ENCODE data around the gene TBC1D22A.

The TBC1D22A gene

GRCh38 chr22:46753360-46753759 lies 9.1 kb upstream of the TBC1D22A start:
- DNase-seq (ENCODE audit: low spot score), result no peak

GRCh38 chr22:46753761-46754109 lies 8.7 kb upstream of the TBC1D22A start:
- DNase-seq (ENCODE audit: low spot score), result no peak

- DNase-seq (ENCODE audit: low spot score), result peak; percentile 98
These were observed 8.2 kb upstream of the TBC1D22A start for GRCh38 chr22:46754110-46754799.

- DNase-seq (ENCODE audit: low spot score), result no peak
These were observed 7.6 kb upstream of the TBC1D22A start for GRCh38 chr22:46754826-46755225.

GRCh38 chr22:46755525-46755924 lies 6.9 kb upstream of the TBC1D22A start:
- DNase-seq (ENCODE audit: low spot score), result no peak

- no peak for DNase-seq (ENCODE audit: low spot score)
These were observed 6.4 kb upstream of the TBC1D22A start for GRCh38 chr22:46756097-46756496.

- DNase-seq (ENCODE audit: low spot score), result no peak
These were observed 5.3 kb upstream of the TBC1D22A start for GRCh38 chr22:46757104-46757503.

GRCh38 chr22:46758121-46758520 lies 4.3 kb upstream of the TBC1D22A start:
- DNase-seq (ENCODE audit: low spot score), result no peak

GRCh38 chr22:46758867-46759290 lies 3.6 kb upstream of the TBC1D22A start:
- DNase-seq (ENCODE audit: low spot score), result peak; percentile 58

- DNase-seq (ENCODE audit: low spot score), result no peak
These were observed 1.4 kb upstream of the TBC1D22A start for GRCh38 chr22:46761017-46761416.

GRCh38 chr22:46761539-46762237 lies 762 bp upstream of the TBC1D22A start:
- no peak for DNase-seq (ENCODE audit: low spot score)

- DNase-seq (ENCODE audit: low spot score), result peak; percentile 39
These were observed 728 bp downstream of the TBC1D22A start for GRCh38 chr22:46763051-46763705.

- no peak for DNase-seq (ENCODE audit: low spot score)
These were observed 1.8 kb downstream of the TBC1D22A start for GRCh38 chr22:46764140-46764680.

- DNase-seq (ENCODE audit: low spot score), result no peak
These were observed 2.5 kb downstream of the TBC1D22A start for GRCh38 chr22:46764779-46765485.

GRCh38 chr22:46766611-46767010 lies 4.2 kb downstream of the TBC1D22A start:
- DNase-seq (ENCODE audit: low spot score), result no peak

- DNase-seq (ENCODE audit: low spot score), result no peak
These were observed 5.0 kb downstream of the TBC1D22A start for GRCh38 chr22:46767249-46767985.

- DNase-seq (ENCODE audit: low spot score), result no peak
These were observed 6.8 kb downstream of the TBC1D22A start for GRCh38 chr22:46769191-46769675.

- DNase-seq (ENCODE audit: low spot score), result no peak
These were observed 7.3 kb downstream of the TBC1D22A start for GRCh38 chr22:46769706-46770105.

- DNase-seq (ENCODE audit: low spot score), result no peak
These were observed 7.7 kb downstream of the TBC1D22A start for GRCh38 chr22:46770151-46770641.

GRCh38 chr22:46770726-46771125 lies 8.3 kb downstream of the TBC1D22A start:
- DNase-seq (ENCODE audit: low spot score), result no peak

GRCh38 chr22:46773076-46773475 lies 10.6 kb downstream of the TBC1D22A start:
- DNase-seq (ENCODE audit: low spot score), result no peak

Data from hepatic stellate cell (primary cell).